Measurements from ENCODE around the gene RCBTB1. TPM values are rescaled to one million over a fixed set of nuclear protein-coding genes. Genes with fewer than 3 reads are reported as not detected.
"Not testable (repeated sequence)": the region's sequence is repeated elsewhere in the genome, so short reads cannot be mapped to it uniquely, and the experiment has no call there.

Gene RCBTB1
- total RNA-seq, 6 donors from 2014 or later = 12.6 to 23.5 (median 18.0) TPM

DNA sequence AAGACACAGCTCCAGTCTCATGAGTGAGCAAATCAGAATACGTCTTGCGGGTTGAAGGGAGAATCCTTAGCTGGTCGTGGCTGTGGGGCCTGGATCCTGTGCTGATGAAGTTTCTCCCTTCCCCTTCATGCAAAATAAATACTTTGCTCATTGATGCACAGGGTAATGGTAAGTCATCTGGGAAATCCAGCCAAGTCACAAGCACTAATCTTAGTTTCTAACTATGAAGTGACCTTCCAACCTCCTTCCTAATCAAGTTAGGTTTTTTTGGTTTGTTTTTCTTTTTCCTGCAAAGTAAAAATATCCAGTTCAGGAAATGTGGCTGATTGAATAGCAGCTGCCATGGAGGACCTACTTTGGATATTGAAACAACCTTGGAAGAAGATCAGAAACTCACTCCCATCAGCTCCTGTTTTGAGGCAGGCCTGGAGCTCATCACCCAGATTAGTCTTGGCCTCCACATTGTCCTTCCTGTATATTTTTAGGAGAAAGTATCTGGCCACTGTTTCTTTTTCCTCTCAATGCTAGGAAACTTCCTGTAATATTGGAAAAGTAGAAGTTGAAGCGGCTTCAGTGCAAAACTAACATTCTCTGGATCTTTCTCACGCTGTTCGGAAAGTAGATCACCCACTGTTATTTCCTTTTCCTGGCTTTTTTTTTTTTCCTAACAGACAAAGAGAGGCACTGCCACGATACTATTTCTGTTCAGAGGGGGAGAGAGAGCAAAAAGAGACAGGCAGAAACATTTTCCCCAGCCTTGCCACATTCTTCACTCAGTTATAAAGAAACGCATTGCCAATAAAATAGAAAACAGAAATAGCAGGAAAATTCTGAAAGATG lies 30.7 kb upstream of the RCBTB1 start:
- ATAC-seq (ENCODE audit: low FRiP score in 2 of 2) (no peak), DNase-seq (no peak)
- 45 to 54% methylated on average over 8 of the region's 8 CpGs for WGBS, 2 donors
- Histone ChIP-seq H3K27me3 (no peaks in the 10 kb centered on the region), H3K4me3 (no peak overlapping the region), H3K4me1 (peaks cover 5 to 27% (median 9%) of the 10 kb centered on the region in 4 donors), H3K27ac (peak overlapping the region in 3 of 4 donors; percentile 28 to 76 (median 49)), H3K9me3 (no peaks in the 10 kb centered on the region), H3K36me3 (no peaks in the 10 kb centered on the region)
- no peak for TF ChIP-seq POLR2AphosphoS5 (IDR thresholded peaks at IDR 0.05)
- TF ChIP-seq POLR2A (IDR thresholded peaks at IDR 0.05) = no peak
- TF ChIP-seq EP300 (IDR thresholded peaks at IDR 0.05) = no peak
- no peak for TF ChIP-seq CTCF (IDR thresholded peaks at IDR 0.05)

DNA sequence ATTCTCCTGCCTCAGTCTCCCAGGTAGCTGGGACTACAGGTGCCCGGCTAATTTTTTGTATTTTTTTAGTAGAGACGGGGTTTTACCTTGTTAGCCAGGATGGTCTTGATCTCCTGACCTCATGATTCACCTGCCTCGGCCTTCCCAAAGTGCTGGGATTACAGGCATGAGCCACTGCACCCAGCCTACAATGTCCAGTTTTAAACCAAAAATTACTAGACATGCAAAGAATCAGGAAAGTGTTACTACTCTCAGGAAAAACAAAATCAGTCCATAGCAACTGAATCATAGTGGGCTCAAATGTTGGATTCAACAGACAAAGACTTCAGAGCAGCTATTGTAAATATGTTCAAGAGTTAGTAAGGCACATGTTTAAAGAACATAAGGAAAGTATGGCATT lies 26.7 kb upstream of the RCBTB1 start:
- ATAC-seq (ENCODE audit: low FRiP score in 2 of 2); DNase-seq; H3K27ac ChIP-seq; H3K4me3 ChIP-seq; H3K9me3 ChIP-seq; H3K27me3 ChIP-seq; H3K36me3 ChIP-seq: not testable (repeated sequence)
- 92 to 96% methylated on average over 3 of the region's 3 CpGs for WGBS, 2 donors
- peaks cover 5 to 17% (median 7%) of the 10 kb centered on the region in 4 donors for H3K4me1 ChIP-seq

DNA sequence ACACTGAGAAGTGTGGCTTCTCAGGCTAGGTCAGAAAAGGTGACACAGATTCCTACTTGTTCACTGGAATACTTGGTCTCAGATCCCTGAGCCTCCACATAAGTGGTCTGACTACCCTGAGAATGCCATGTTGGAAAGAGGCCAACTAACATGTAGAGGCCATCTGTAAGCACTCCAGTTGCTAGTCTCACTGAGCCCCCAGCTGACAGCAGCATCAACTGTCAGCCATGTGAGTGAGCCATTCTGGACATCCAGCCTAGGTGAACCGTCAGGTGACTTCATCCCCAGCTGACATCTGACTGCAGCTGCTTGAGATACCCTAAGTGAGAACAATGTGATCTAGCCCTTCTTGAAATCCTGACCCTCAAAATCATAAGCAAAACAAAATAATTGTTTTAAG lies 24.8 kb upstream of the RCBTB1 start:
- DNase-seq (no peak), ATAC-seq (ENCODE audit: low FRiP score in 2 of 2) (no peak)
- TF ChIP-seq POLR2AphosphoS5 (IDR thresholded peaks at IDR 0.05) (no peak), EP300 (IDR thresholded peaks at IDR 0.05) (no peak), CTCF (IDR thresholded peaks at IDR 0.05) (no peak), POLR2A (IDR thresholded peaks at IDR 0.05) (no peak)
- Histone ChIP-seq H3K9me3 (no peaks in the 10 kb centered on the region), H3K4me1 (peaks cover 0 to 5% (median 3%) of the 10 kb centered on the region in 4 donors), H3K4me3 (no peak overlapping the region), H3K27me3 (no peaks in the 10 kb centered on the region), H3K27ac (no peak overlapping the region), H3K36me3 (no peaks in the 10 kb centered on the region)
- 87 to 100% methylated on average over 1 of the region's 1 CpG for WGBS, 2 donors

GRCh38 chr13:49608651-49609331 lies 23.4 kb upstream of the RCBTB1 start:
- Histone ChIP-seq H3K4me1 (peaks cover 0 to 5% (median 3%) of the 10 kb centered on the region in 4 donors), H3K36me3 (no peaks in the 10 kb centered on the region), H3K27ac (no peak overlapping the region), H3K4me3 (no peak overlapping the region), H3K27me3 (no peaks in the 10 kb centered on the region), H3K9me3 (no peaks in the 10 kb centered on the region)
- ATAC-seq (ENCODE audit: low FRiP score in 2 of 2) (no peak), DNase-seq (no peak)
- WGBS, 2 donors = 43 to 84% methylated on average over 1 of the region's 1 CpG
- TF ChIP-seq POLR2A (IDR thresholded peaks at IDR 0.05) (no peak), EP300 (IDR thresholded peaks at IDR 0.05) (no peak), POLR2AphosphoS5 (IDR thresholded peaks at IDR 0.05) (no peak), CTCF (IDR thresholded peaks at IDR 0.05) (no peak)

GRCh38 chr13:49607761-49608160 lies 22.4 kb upstream of the RCBTB1 start:
- no peak for DNase-seq
- Histone ChIP-seq H3K4me3 (no peak overlapping the region), H3K27ac (no peak overlapping the region), H3K4me1 (peaks cover 0 to 5% (median 3%) of the 10 kb centered on the region in 4 donors), H3K9me3 (no peaks in the 10 kb centered on the region), H3K36me3 (no peaks in the 10 kb centered on the region), H3K27me3 (no peaks in the 10 kb centered on the region)
- TF ChIP-seq POLR2A (IDR thresholded peaks at IDR 0.05) = no peak
- no peak for TF ChIP-seq CTCF (IDR thresholded peaks at IDR 0.05)
- no peak for TF ChIP-seq EP300 (IDR thresholded peaks at IDR 0.05)
- TF ChIP-seq POLR2AphosphoS5 (IDR thresholded peaks at IDR 0.05) = no peak
- 43 to 54% methylated on average over 5 of the region's 5 CpGs for WGBS, 2 donors
- no peak for ATAC-seq (ENCODE audit: low FRiP score in 2 of 2)

All from upper lobe of left lung (tissue), 6 donors.